OCI-LY7 (cell line): ENCODE measurements around the gene ZXDC. TPM values are rescaled to one million over a fixed set of nuclear protein-coding genes. Genes with fewer than 3 reads are reported as not detected.

ENCODE experiments used
- BruUV-seq: library from RNA; stranded (reverse); fragments of 400-500 nt; replicated peaks from 2 replicates; lab custom pipeline; 2021; lab: Mats Ljungman, UMichigan
- CTCF ChIA-PET: fragments of 300-600 bp; sonication (Branson Sonifier 250); formaldehyde crosslinking; loops from one replicate; lab custom pipeline; 2022; ENCODE audit warnings: antibody characterized with exemption; ENCODE audit not compliant: unreplicated experiment; lab: Charles Lee
- POLR2A ChIA-PET: fragments of 300-600 bp; sonication (Branson Sonifier 250); formaldehyde crosslinking; loops from one replicate; lab custom pipeline; 2022; ENCODE audit warnings: antibody characterized with exemption; lab: Charles Lee
- DNase-seq: peaks from one replicate; pipeline ENCODE4 v3.0.0-alpha.2; 2015; ENCODE audit warnings: low spot score
- H2AFZ ChIP-seq: fragments of 200-600 bp; sonication (generic), shearing (Covaris generic); 2 replicates; pipeline ENCODE4 v1.6.1; 2014; ENCODE audit warnings: mild to moderate bottlenecking, antibody characterized with exemption, low read length, moderate library complexity
- H3K27ac ChIP-seq: fragments of 200-600 bp; sonication (generic); 2 replicates; pipeline ENCODE4 v1.5.1; 2014; ENCODE audit warnings: mixed run types, low read depth, mild to moderate bottlenecking, moderate library complexity, low read length, inconsistent platforms; ENCODE audit not compliant: poor library complexity, severe bottlenecking
- H3K36me3 ChIP-seq: fragments of 200-600 bp; sonication (generic); 2 replicates; pipeline ENCODE4 v1.6.1; 2014; ENCODE audit warnings: mild to moderate bottlenecking, antibody characterized with exemption, low read length, moderate library complexity, mixed read lengths; ENCODE audit not compliant: insufficient read depth
- H3K4me1 ChIP-seq: fragments of 200-600 bp; sonication (generic); 2 replicates; pipeline ENCODE4 v1.5.1; 2014; ENCODE audit warnings: mild to moderate bottlenecking, low read length; ENCODE audit not compliant: insufficient read depth, poor library complexity, severe bottlenecking
- H3K4me2 ChIP-seq: fragments of 200-600 bp; sonication (generic); 2 replicates; pipeline ENCODE4 v1.6.1; 2014; ENCODE audit warnings: mild to moderate bottlenecking, low read length
- H3K4me3 ChIP-seq: fragments of 200-600 bp; sonication (generic); 2 replicates; pipeline ENCODE4 v1.5.1; 2014; ENCODE audit warnings: mild to moderate bottlenecking, low read depth, low read length; ENCODE audit not compliant: poor library complexity, severe bottlenecking
- H3K79me2 ChIP-seq: fragments of 200-600 bp; sonication (generic); 2 replicates; pipeline ENCODE4 v1.6.1; 2016; ENCODE audit warnings: low read depth, mild to moderate bottlenecking, low read length, moderate library complexity, mixed read lengths; ENCODE audit not compliant: insufficient read depth
- H3K9me2 ChIP-seq: fragments of 200-600 bp; sonication (generic); 2 replicates; pipeline ENCODE4 v1.6.1; 2016; ENCODE audit warnings: mild to moderate bottlenecking, low read length, mixed read lengths; ENCODE audit not compliant: insufficient read depth
- H3K9me3 ChIP-seq: fragments of 200-600 bp; sonication (generic); 2 replicates; pipeline ENCODE4 v1.6.1; 2014; ENCODE audit warnings: mild to moderate bottlenecking, mixed run types, low read length, mixed read lengths
- H4K20me1 ChIP-seq: fragments of 200-600 bp; sonication (generic); 2 replicates; pipeline ENCODE4 v1.6.1; 2014; ENCODE audit warnings: mild to moderate bottlenecking, antibody characterized with exemption, low read length, moderate library complexity, mixed read lengths; ENCODE audit not compliant: insufficient read depth
- CTCF ChIP-seq: fragments of 200-600 bp; sonication (generic); conservative IDR thresholded peaks from 2 replicates; pipeline ENCODE4 v1.5.1; 2014; ENCODE audit warnings: mild to moderate bottlenecking, antibody characterized with exemption, low read length, moderate library complexity, mixed read lengths
- EZH2phosphoT487 ChIP-seq: fragments of 200-600 bp; sonication (generic); IDR thresholded peaks from 2 replicates; pipeline ENCODE4 v1.6.1; 2018; ENCODE audit warnings: low read depth, borderline replicate concordance, mild to moderate bottlenecking, mixed run types, antibody characterized with exemption, low read length, moderate library complexity, mixed read lengths
- intact Hi-C: fragments of 100-400 bp; cut with micrococcal nuclease; formaldehyde crosslinking; loops from one replicate; pipeline ENCODE4 v1.10.0; 2022; ENCODE audit not compliant: unreplicated experiment
- total RNA-seq, 2 experiments: library from RNA; depleted of rRNA in 1 of 2; stranded (reverse); fragments of >200 nt in 1 of 2; shearing (Covaris generic) in 1 of 2; gene quantifications; 2 replicates each; pipeline ENCODE4 v1.2.3, GENCODE V29; 2014 to 2022

The ZXDC gene
- total RNA-seq, 2 experiments from 2014 or later = 32.2 to 34.9 TPM

GRCh38 chr3:126461450-126462070 lies 14.1 kb downstream of the ZXDC start:
- ChIA-PET POLR2A (interaction anchor here (1.4 kb wide), 1 partner anchor 10 kb away, joined by 6 read pairs; no protein-coding TSS in a partner anchor), CTCF (no interaction called here)
- no peaks in the 10 kb centered on the region for H3K9me3 ChIP-seq
- no peak for TF ChIP-seq CTCF
- no peak for TF ChIP-seq EZH2phosphoT487
- intact Hi-C loops = no loop called here
- H3K79me2 ChIP-seq = no peaks in the 10 kb centered on the region
- BruUV-seq = no TSS peak
- no peak overlapping the region for H3K4me2 ChIP-seq
- no peak overlapping the region for H3K4me3 ChIP-seq
- no peak overlapping the region for H3K27ac ChIP-seq
- H3K36me3 ChIP-seq = peaks cover 95% of the 10 kb centered on the region
- H4K20me1 ChIP-seq = no peaks in the 10 kb centered on the region
- H3K4me1 ChIP-seq = no peaks in the 10 kb centered on the region
- no peak overlapping the region for H2AFZ ChIP-seq
- DNase-seq = no peak
- no peaks in the 10 kb centered on the region for H3K9me2 ChIP-seq

- no peaks in the 10 kb centered on the region for H4K20me1 ChIP-seq
- no peak for DNase-seq
- H3K27ac ChIP-seq = no peak overlapping the region
- no peaks in the 10 kb centered on the region for H3K4me1 ChIP-seq
- no peak overlapping the region for H2AFZ ChIP-seq
- intact Hi-C loops = no loop called here
- POLR2A ChIA-PET = interaction anchor here (0.6 kb wide), 1 partner anchor 11 kb away, joined by 4 read pairs; no protein-coding TSS in a partner anchor
- H3K9me2 ChIP-seq = no peaks in the 10 kb centered on the region
- H3K4me2 ChIP-seq = no peak overlapping the region
- H3K4me3 ChIP-seq = no peak overlapping the region
- H3K36me3 ChIP-seq = peaks cover 93% of the 10 kb centered on the region
- no peaks in the 10 kb centered on the region for H3K79me2 ChIP-seq
- H3K9me3 ChIP-seq = no peaks in the 10 kb centered on the region
- CTCF ChIA-PET = no interaction called here
- no TSS peak for BruUV-seq
- no peak for TF ChIP-seq EZH2phosphoT487
Observed at GRCh38 chr3:126460381-126460780, 15.3 kb downstream of the ZXDC start.

- no peaks in the 10 kb centered on the region for H4K20me1 ChIP-seq
Observed at GRCh38 chr3:126459763-126460127, 15.9 kb downstream of the ZXDC start.

More at GRCh38 chr3:126459763-126460127, 15.9 kb downstream of the ZXDC start:
- no peak overlapping the region for H3K4me3 ChIP-seq
- no peak overlapping the region for H3K27ac ChIP-seq
- DNase-seq = no peak
- intact Hi-C loops = no loop called here
- no peaks in the 10 kb centered on the region for H3K9me3 ChIP-seq
- BruUV-seq = no TSS peak
- ChIA-PET CTCF (no interaction called here), POLR2A (no interaction called here)
- no peak overlapping the region for H3K4me2 ChIP-seq
- H2AFZ ChIP-seq = no peak overlapping the region
- peaks cover 93% of the 10 kb centered on the region for H3K36me3 ChIP-seq
- H3K79me2 ChIP-seq = no peaks in the 10 kb centered on the region
- TF ChIP-seq EZH2phosphoT487 = no peak
- no peak for TF ChIP-seq CTCF
- no peaks in the 10 kb centered on the region for H3K9me2 ChIP-seq
- no peaks in the 10 kb centered on the region for H3K4me1 ChIP-seq
